HepG2 (cell line): ENCODE data around the gene CLDN5. TPM values are rescaled to one million over a fixed set of nuclear protein-coding genes. Genes with fewer than 3 reads are reported as not detected.

Source experiments
- ATAC-seq: fragments of 200-7000 bp; cut with Tn5 transposase; 3 replicates; pipeline ENCODE4 v1.9.1; 2020; ENCODE audit warnings: mild to moderate bottlenecking, moderate library complexity
- BruUV-seq: library from RNA; stranded (reverse); fragments of 400-500 nt; replicated peaks from 2 replicates; lab custom pipeline; 2021; lab: Mats Ljungman, UMichigan
- CTCF ChIA-PET: fragments of 300-600 bp; formaldehyde crosslinking; extraction: SDS; loops from one replicate; lab custom pipeline; 2021; ENCODE audit warnings: low total read pairs, inconsistent platforms, low intra/inter-chr PET ratio; lab: Yijun Ruan, JAX
- POLR2A ChIA-PET: fragments of 350-600 bp; sonication (Branson Sonifier 250); formaldehyde crosslinking; loops from one replicate; lab custom pipeline; 2020; ENCODE audit warnings: antibody characterized with exemption, inconsistent platforms; lab: Yijun Ruan, JAX
- DNase-seq: peaks from one replicate; pipeline ENCODE4 v3.0.0-alpha.2; 2015; ENCODE audit warnings: low spot score
- FAIRE-seq: peaks from 3 replicates; lab custom pipeline; 2011; peaks lifted over from hg19 to GRCh38; lab: Jason Lieb, UNC
- H2AFZ ChIP-seq: one replicate; pipeline ENCODE4 v1.6.1; 2011; ENCODE audit warnings: low read length, inconsistent platforms
- H3K27ac ChIP-seq: fragments of 300-600 bp; 3 replicates; pipeline ENCODE4 v1.8.0; 2011; ENCODE audit warnings: mixed run types, mild to moderate bottlenecking, mixed read lengths, low read length, inconsistent platforms; ENCODE audit not compliant: insufficient read depth; ENCODE audit errors: extremely low read length
- H3K27me3 ChIP-seq, 2 experiments: fragments of 200-600 bp in 1 of 2; 2 replicates in 1 of 2; 3 replicates in 1 of 2; pipeline versions ENCODE4 v1.6.0 to v1.8.0; 2011; ENCODE audit warnings: low read length in 2 of 2, mild to moderate bottlenecking in 2 of 2, moderate library complexity in 2 of 2, inconsistent platforms in 1 of 2; ENCODE audit not compliant: insufficient read depth in 2 of 2, control insufficient read depth in 1 of 2
- H3K36me3 ChIP-seq, 2 experiments: fragments of 200-600 bp in 1 of 2; replicated peaks in 1 of 2; 2 replicates in 1 of 2; 3 replicates in 1 of 2; pipeline versions ENCODE4 v1.5.1 to v1.8.0; 2011; ENCODE audit warnings: low read length in 2 of 2, inconsistent platforms in 1 of 2; ENCODE audit not compliant: insufficient read depth in 2 of 2, control insufficient read depth in 1 of 2
- H3K4me1 ChIP-seq: 2 replicates; pipeline ENCODE4 v1.5.1; 2012; ENCODE audit warnings: low read length, inconsistent platforms; ENCODE audit not compliant: insufficient read depth
- H3K4me2 ChIP-seq: 2 replicates; pipeline ENCODE4 v1.6.0; 2011; ENCODE audit warnings: low read depth, low read length, inconsistent platforms
- H3K4me3 ChIP-seq, 3 experiments: fragments of 200-600 bp in 1 of 3; sonication (generic), shearing (Covaris generic) in 1 of 3; replicated peaks in 1 of 3; 2 replicates each; pipeline ENCODE4 v1.5.1; 2011 to 2016; ENCODE audit warnings: low read length in 3 of 3, inconsistent platforms in 2 of 3, low read depth in 2 of 3, mild to moderate bottlenecking in 2 of 3, control low read depth in 1 of 3, mixed read lengths in 1 of 3; ENCODE audit not compliant: insufficient read depth in 1 of 3
- H3K79me2 ChIP-seq: one replicate; pipeline ENCODE4 v1.6.1; 2011; ENCODE audit warnings: low read length, inconsistent platforms; ENCODE audit not compliant: insufficient read depth
- H3K9ac ChIP-seq: 2 replicates; pipeline ENCODE4 v1.6.0; 2011; ENCODE audit warnings: mild to moderate bottlenecking, low read depth, low read length, inconsistent platforms; ENCODE audit not compliant: insufficient read depth
- H3K9me3 ChIP-seq: 2 replicates; pipeline ENCODE4 v1.5.1; 2012; ENCODE audit warnings: mild to moderate bottlenecking, low read length
- H4K20me1 ChIP-seq: 2 replicates; pipeline ENCODE4 v1.6.0; 2011; ENCODE audit warnings: inconsistent platforms, mild to moderate bottlenecking, low read length, moderate library complexity; ENCODE audit not compliant: insufficient read depth
- EEA1 ChIP-seq: sonication (generic); formaldehyde crosslinking; IDR thresholded peaks from 2 replicates; pipeline ENCODE4 v1.5.1; 2020; ENCODE audit warnings: mild to moderate bottlenecking, missing genetic modification reagents, borderline replicate concordance
- MAZ ChIP-seq, 2 experiments: sonication (generic) in 1 of 2; formaldehyde crosslinking in 1 of 2; IDR thresholded peaks; 2 replicates each; pipeline versions ENCODE4 v1.5.0 to v1.6.1; 2012 to 2020; ENCODE audit warnings: low read depth in 2 of 2, mild to moderate bottlenecking in 2 of 2, borderline replicate concordance in 1 of 2, improper control_type of control experiment in 1 of 2, low read length in 1 of 2, missing genetic modification reagents in 1 of 2, moderate library complexity in 1 of 2
- SUZ12 ChIP-seq: fragments of 150-350 bp; IDR thresholded peaks from 2 replicates; pipeline ENCODE4 v1.6.1; 2014; ENCODE audit warnings: low read depth, low read length
- ZSCAN22 ChIP-seq: sonication (generic); formaldehyde crosslinking; IDR thresholded peaks from 2 replicates; pipeline ENCODE4 v1.4.0; 2020; ENCODE audit warnings: mild to moderate bottlenecking, missing genetic modification reagents
- WGBS: methylation state at CpG from one replicate; pipeline ENCODE4 v1.1.6; 2017; ENCODE audit warnings: low lambda C conversion rate; 5-methylcytosine and 5-hydroxymethylcytosine counted together
- in situ Hi-C: cut with HindIII; loops from 2 replicates; pipeline ENCODE4 v1.10.0; 2017; ENCODE audit warnings: low pct_unique_long_range_greater_than_20kb; ENCODE audit not compliant: extremely low pct_ligation_motif_present
- intact Hi-C: fragments of 100-400 bp; cut with micrococcal nuclease; formaldehyde crosslinking; loops from one replicate; pipeline ENCODE4 v1.10.0; 2022; ENCODE audit not compliant: unreplicated experiment
- polyA plus RNA-seq, 8 experiments: library from polyadenylated mRNA; depleted of rRNA in 3 of 8; stranded (reverse) in 7 of 8; unstranded in 1 of 8; fragments of >200 nt; fragmentation: Illumina TruSeq in 4 of 8; extraction: Trizol in 4 of 8; gene quantifications; 2 replicates each; pipeline versions ENCODE4 v1.2.1 to v1.2.3, GENCODE V29; 2011 to 2016; ENCODE audit warnings: low read depth in 4 of 8, missing spikeins in 1 of 8, mixed read lengths in 1 of 8; ENCODE audit not compliant: insufficient read depth in 1 of 8
- total RNA-seq, 5 experiments: library from RNA; depleted of rRNA; stranded (reverse); fragments of >200 nt; fragmentation: Illumina TruSeq; extraction: Trizol; gene quantifications; 2 replicates each; pipeline ENCODE4 v1.2.3, GENCODE V29; 2016; ENCODE audit warnings: low read depth in 1 of 5
- TF ChIP-seq, protein P1 (sequence below): IDR thresholded peaks from 2 replicates; pipeline ENCODE4 v1.6.1; 2012; ENCODE audit warnings: low read length, improper control_type of control experiment

The CLDN5 gene
- total and polyA plus RNA-seq, 2 of the 13 experiments (the other 11 are each of a cell fraction or from before 2014, with no cell fraction given), result not detected

DNA sequence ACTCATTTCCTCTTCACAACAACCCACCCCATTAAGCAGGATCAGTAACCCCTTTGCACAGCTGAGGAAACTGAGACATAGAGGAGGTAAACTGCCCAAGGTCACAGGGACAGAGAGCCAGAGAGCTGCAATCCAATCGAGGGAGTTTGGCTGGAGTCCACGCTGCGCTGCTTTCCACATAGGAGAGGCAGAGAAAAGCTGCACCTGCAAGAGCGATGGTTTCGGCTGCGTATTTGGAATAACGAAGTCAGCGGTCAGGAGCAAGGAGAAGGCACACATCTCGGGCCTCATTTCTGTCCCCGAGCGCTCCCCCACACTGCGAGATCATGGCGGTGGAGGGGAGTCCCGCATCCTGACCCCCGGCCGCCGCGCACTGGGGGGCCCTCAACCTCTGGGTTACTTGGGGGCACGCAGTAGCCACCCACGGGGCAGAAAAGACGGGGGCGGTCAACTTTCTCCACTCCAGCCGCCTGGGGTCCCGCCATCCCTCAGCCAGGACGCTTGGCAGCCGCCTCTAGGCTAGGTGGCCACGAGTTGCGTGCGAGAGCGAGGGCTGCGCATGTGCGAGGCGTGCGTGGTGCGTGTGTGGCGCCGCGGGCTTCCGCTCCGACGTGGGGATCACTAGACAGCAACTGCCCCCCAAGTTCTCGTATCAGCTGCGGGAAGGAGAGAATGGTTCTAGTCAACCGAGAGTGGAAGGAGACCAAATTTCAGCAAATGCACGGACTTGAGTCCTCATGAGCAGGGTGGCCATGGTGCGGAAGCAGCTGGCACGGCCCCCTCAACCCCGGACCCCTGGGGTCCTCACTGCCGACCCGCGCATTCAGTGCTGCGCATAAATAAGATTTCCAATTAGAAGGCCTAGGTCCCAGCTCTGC is 42.3 kb upstream of the CLDN5 start:
- Histone ChIP-seq H2AFZ (no peak overlapping the region), H3K4me2 (0 out of 2 replicates have a peak overlapping the region, but pooled peaks have one; percentile 0)
- POLR2A ChIA-PET, result no interaction called here

More for the DNA sequence above, 42.3 kb upstream of the CLDN5 start:
- H3K36me3 ChIP-seq, result no peaks in the 10 kb centered on the region
- WGBS, result 67% methylated on average over 51 of the region's 52 CpGs
- H4K20me1 ChIP-seq, result no peaks in the 10 kb centered on the region
- no peak overlapping the region for H3K4me3 ChIP-seq
- no peaks in the 10 kb centered on the region for H3K9me3 ChIP-seq
- TF ChIP-seq, protein P1, sequence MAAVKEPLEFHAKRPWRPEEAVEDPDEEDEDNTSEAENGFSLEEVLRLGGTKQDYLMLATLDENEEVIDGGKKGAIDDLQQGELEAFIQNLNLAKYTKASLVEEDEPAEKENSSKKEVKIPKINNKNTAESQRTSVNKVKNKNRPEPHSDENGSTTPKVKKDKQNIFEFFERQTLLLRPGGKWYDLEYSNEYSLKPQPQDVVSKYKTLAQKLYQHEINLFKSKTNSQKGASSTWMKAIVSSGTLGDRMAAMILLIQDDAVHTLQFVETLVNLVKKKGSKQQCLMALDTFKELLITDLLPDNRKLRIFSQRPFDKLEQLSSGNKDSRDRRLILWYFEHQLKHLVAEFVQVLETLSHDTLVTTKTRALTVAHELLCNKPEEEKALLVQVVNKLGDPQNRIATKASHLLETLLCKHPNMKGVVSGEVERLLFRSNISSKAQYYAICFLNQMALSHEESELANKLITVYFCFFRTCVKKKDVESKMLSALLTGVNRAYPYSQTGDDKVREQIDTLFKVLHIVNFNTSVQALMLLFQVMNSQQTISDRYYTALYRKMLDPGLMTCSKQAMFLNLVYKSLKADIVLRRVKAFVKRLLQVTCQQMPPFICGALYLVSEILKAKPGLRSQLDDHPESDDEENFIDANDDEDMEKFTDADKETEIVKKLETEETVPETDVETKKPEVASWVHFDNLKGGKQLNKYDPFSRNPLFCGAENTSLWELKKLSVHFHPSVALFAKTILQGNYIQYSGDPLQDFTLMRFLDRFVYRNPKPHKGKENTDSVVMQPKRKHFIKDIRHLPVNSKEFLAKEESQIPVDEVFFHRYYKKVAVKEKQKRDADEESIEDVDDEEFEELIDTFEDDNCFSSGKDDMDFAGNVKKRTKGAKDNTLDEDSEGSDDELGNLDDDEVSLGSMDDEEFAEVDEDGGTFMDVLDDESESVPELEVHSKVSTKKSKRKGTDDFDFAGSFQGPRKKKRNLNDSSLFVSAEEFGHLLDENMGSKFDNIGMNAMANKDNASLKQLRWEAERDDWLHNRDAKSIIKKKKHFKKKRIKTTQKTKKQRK, result no peak
- no peak for TF ChIP-seq MAZ (IDR thresholded peaks at IDR 0.05; ENCODE audit: borderline replicate concordance, low read depth, low read length)
- no peak for TF ChIP-seq MAZ (CRISPR knock-in tag; IDR thresholded peaks at IDR 0.05; ENCODE audit: low read depth)
- no peak for TF ChIP-seq SUZ12
- TF ChIP-seq ZSCAN22 (CRISPR knock-in tag), result no peak
- TF ChIP-seq EEA1, result no peak
- TF ChIP-seq, all 625 proteins: peak for 0
- Histone ChIP-seq H3K27ac (no peak overlapping the region), H3K79me2 (no peaks in the 10 kb centered on the region), H3K27me3 (peaks cover 3 to 25% of the 10 kb centered on the region in 2 experiments; a peak in 4 of 5 replicates), H3K9ac (no peak overlapping the region), H3K4me1 (no peaks in the 10 kb centered on the region)
- no peak for FAIRE-seq
- in situ Hi-C loops, result no loop called here
- ATAC-seq, result no peak
- CTCF ChIA-PET, result no interaction called here
- intact Hi-C loops, result no loop called here
- DNase-seq, result no peak
- BruUV-seq, result no TSS peak
